Neutrophil (primary cell): Measurements from ENCODE around the gene PPM1L.

Source experiments
- H3K27ac ChIP-seq: fragments of 200-600 bp; sonication (generic); 2 replicates; pipeline ENCODE4 v1.5.1; 2016; ENCODE audit warnings: mild to moderate bottlenecking, moderate library complexity
- H3K27me3 ChIP-seq: fragments of 200-600 bp; sonication (generic); 2 replicates; pipeline ENCODE4 v1.6.0; 2016; ENCODE audit warnings: mild to moderate bottlenecking
- H3K36me3 ChIP-seq: fragments of 200-600 bp; sonication (generic); 2 replicates; pipeline ENCODE4 v1.5.1; 2017
- H3K4me1 ChIP-seq, 2 experiments: fragments of 200-600 bp in 1 of 2; sonication (generic) in 1 of 2; 1 replicate in 1 of 2; 2 replicates in 1 of 2; pipeline versions ENCODE4 v1.5.1 to v1.6.1; 2013 to 2016; ENCODE audit warnings: low read depth in 1 of 2, low read length in 1 of 2, mild to moderate bottlenecking in 1 of 2, moderate library complexity in 1 of 2; ENCODE audit not compliant: control insufficient read depth in 1 of 2, insufficient read depth in 1 of 2
- H3K4me3 ChIP-seq, 2 experiments: fragments of 200-600 bp in 1 of 2; sonication (generic) in 1 of 2; 1 replicate in 1 of 2; 2 replicates in 1 of 2; pipeline ENCODE4 v1.5.1; 2013 to 2016; ENCODE audit warnings: low read depth in 1 of 2, low read length in 1 of 2, mild to moderate bottlenecking in 1 of 2, moderate library complexity in 1 of 2
- H3K9me3 ChIP-seq: fragments of 200-600 bp; sonication (generic); 2 replicates; pipeline ENCODE4 v1.5.1; 2016
- CTCF ChIP-seq: fragments of 200-600 bp; sonication (generic); IDR thresholded peaks from 2 replicates; pipeline ENCODE4 v1.5.1; 2016; ENCODE audit warnings: antibody characterized with exemption

PPM1L gene

GRCh38 chr3:161082063-161082462 is 326.0 kb downstream of the PPM1L start:
- H3K27ac ChIP-seq, result peak overlapping the region; percentile 54
- no peaks in the 10 kb centered on the region for H3K9me3 ChIP-seq
- TF ChIP-seq CTCF, result no peak

GRCh38 chr3:161083131-161083530 is 327.1 kb downstream of the PPM1L start:
- Histone ChIP-seq H3K36me3 (peaks cover 14% of the 10 kb centered on the region), H3K27ac (no peak overlapping the region), H3K9me3 (no peaks in the 10 kb centered on the region), H3K27me3 (no peaks in the 10 kb centered on the region), H3K4me3 (no peak overlapping the region), H3K4me1 (peaks cover 14 to 15% of the 10 kb centered on the region in 2 experiments)
- no peak for TF ChIP-seq CTCF

More at GRCh38 chr3:161082063-161082462, 326.0 kb downstream of the PPM1L start:
- Histone ChIP-seq H3K4me3 (no peak overlapping the region), H3K36me3 (peaks cover 14% of the 10 kb centered on the region), H3K27me3 (no peaks in the 10 kb centered on the region), H3K4me1 (peaks cover 14 to 15% of the 10 kb centered on the region in 2 experiments)

GRCh38 chr3:161084277-161084676 is 328.2 kb downstream of the PPM1L start:
- Histone ChIP-seq H3K27ac (no peak overlapping the region), H3K27me3 (no peaks in the 10 kb centered on the region), H3K36me3 (peaks cover 14% of the 10 kb centered on the region), H3K4me3 (no peak overlapping the region), H3K4me1 (peaks cover 14 to 15% of the 10 kb centered on the region in 2 experiments), H3K9me3 (no peaks in the 10 kb centered on the region)
- TF ChIP-seq CTCF, result no peak

- no peak overlapping the region for H3K27ac ChIP-seq
- peaks cover 4% of the 10 kb centered on the region for H3K36me3 ChIP-seq
- no peak for TF ChIP-seq CTCF
- no peaks in the 10 kb centered on the region for H3K4me1 ChIP-seq
- H3K9me3 ChIP-seq, result no peaks in the 10 kb centered on the region
- H3K4me3 ChIP-seq, result no peak overlapping the region
- no peaks in the 10 kb centered on the region for H3K27me3 ChIP-seq
Observed at GRCh38 chr3:161093895-161094294, 337.9 kb downstream of the PPM1L start.

- Histone ChIP-seq H3K27me3 (no peaks in the 10 kb centered on the region), H3K4me3 (no peak overlapping the region), H3K4me1 (no peaks in the 10 kb centered on the region), H3K36me3 (peaks cover 12% of the 10 kb centered on the region), H3K27ac (no peak overlapping the region), H3K9me3 (no peaks in the 10 kb centered on the region)
- no peak for TF ChIP-seq CTCF
Observed at GRCh38 chr3:161096771-161097367, 340.8 kb downstream of the PPM1L start.
